K562 (cell line): ENCODE results near the gene ALKBH2. TPM values are rescaled to one million over a fixed set of nuclear protein-coding genes. Genes with fewer than 3 reads are reported as not detected.

ENCODE experiments used
- ARHGAP35 ChIP-seq: fragments of 450-650 bp; IDR thresholded peaks from 2 replicates; pipeline ENCODE4 v1.6.1; 2018; ENCODE audit not compliant: partially characterized antibody
- BCOR ChIP-seq: fragments of 450-650 bp; IDR thresholded peaks from 2 replicates; pipeline ENCODE4 v1.6.1; 2016
- BRF2 ChIP-seq: IDR thresholded peaks from 3 replicates; pipeline ENCODE4 v1.6.1; 2011; ENCODE audit warnings: borderline replicate concordance, mild to moderate bottlenecking; ENCODE audit not compliant: insufficient read length, insufficient read depth
- CEBPG ChIP-seq, 3 experiments: fragments of 200-800 bp in 1 of 3; sonication (Bioruptor generic) in 1 of 3; sonication (generic) in 1 of 3; formaldehyde crosslinking in 1 of 3; IDR thresholded peaks in 2 of 3; conservative IDR thresholded peaks in 1 of 3; 2 replicates each; pipeline versions ENCODE4 v1.6.1 to v1.8.0; 2016 to 2022; ENCODE audit warnings: missing compliant biosample characterization in 2 of 3, missing genetic modification characterization in 2 of 3, mild to moderate bottlenecking in 1 of 3, missing genetic modification reagents in 1 of 3
- GATAD2B ChIP-seq: fragments of 450-650 bp; IDR thresholded peaks from 2 replicates; pipeline ENCODE4 v1.6.1; 2017; ENCODE audit warnings: mild to moderate bottlenecking, borderline replicate concordance
- NFATC3 ChIP-seq: fragments of 450-650 bp; IDR thresholded peaks from 2 replicates; pipeline ENCODE4 v1.6.1; 2017; ENCODE audit warnings: mild to moderate bottlenecking
- NR2F6 ChIP-seq: fragments of 450-650 bp; formaldehyde crosslinking; IDR thresholded peaks from 2 replicates; pipeline ENCODE4 v1.4.0; 2020; ENCODE audit warnings: mild to moderate bottlenecking
- SUPT5H ChIP-seq: fragments of 450-650 bp; IDR thresholded peaks from 2 replicates; pipeline ENCODE4 v1.6.1; 2016
- THAP12 ChIP-seq: fragments of 250-450 bp; sonication (Bioruptor Pico); IDR thresholded peaks from 2 replicates; pipeline ENCODE4 v1.9.0; 2021; ENCODE audit warnings: mild to moderate bottlenecking, inconsistent platforms
- ZFPM2 ChIP-seq: fragments of 250-450 bp; sonication (Bioruptor Pico); IDR thresholded peaks from 2 replicates; pipeline ENCODE4 v1.5.1; 2022; ENCODE audit warnings: mild to moderate bottlenecking
- ZNF197 ChIP-seq: fragments of 200-800 bp; sonication (Bioruptor generic); IDR thresholded peaks from 2 replicates; pipeline ENCODE4 v1.6.1; 2016; ENCODE audit warnings: low read depth, missing genetic modification characterization, missing compliant biosample characterization
- ZNF408 ChIP-seq: fragments of 250-450 bp; sonication (Bioruptor Pico); IDR thresholded peaks from 2 replicates; pipeline ENCODE4 v1.4.0; 2020; ENCODE audit warnings: low read depth, mild to moderate bottlenecking, moderate library complexity
- ZNF76 ChIP-seq: fragments of 250-450 bp; sonication (Bioruptor Pico); IDR thresholded peaks from 2 replicates; pipeline ENCODE4 v1.4.0; 2020; ENCODE audit warnings: mild to moderate bottlenecking, moderate library complexity, borderline replicate concordance
- ZSCAN32 ChIP-seq: fragments of 450-650 bp; formaldehyde crosslinking; IDR thresholded peaks from 2 replicates; pipeline ENCODE4 v1.4.0; 2020; ENCODE audit warnings: mild to moderate bottlenecking, moderate library complexity
- polyA plus RNA-seq, 8 experiments: library from polyadenylated mRNA; depleted of rRNA in 4 of 8; stranded (reverse) in 5 of 8; unstranded in 3 of 8; fragments of >200 nt; fragmentation: Nextera tagmentation in 2 of 8; fragmentation: Illumina TruSeq in 1 of 8; extraction: Ambion mirVana in 2 of 8; extraction: Trizol in 1 of 8; gene quantifications; 2 replicates each; pipeline versions ENCODE4 v1.2.1 to v1.2.3, GENCODE V29; 2011 to 2014; ENCODE audit warnings: inconsistent platforms in 1 of 8, missing spikeins in 1 of 8
- total RNA-seq, 7 experiments: library from RNA; depleted of rRNA in 6 of 7; stranded (reverse); fragments of >200 nt in 6 of 7; fragmentation: Illumina TruSeq in 2 of 7; extraction: Trizol in 2 of 7; gene quantifications; 2 replicates each; pipeline versions ENCODE4 v1.2.1 to v1.2.3, GENCODE V29; 2011 to 2021; ENCODE audit warnings: low replicate concordance in 1 of 7
- TF ChIP-seq, protein P1 (sequence below): fragments of 450-650 bp; IDR thresholded peaks from 2 replicates; pipeline ENCODE4 v1.6.1; 2018; ENCODE audit warnings: mild to moderate bottlenecking, low read depth; ENCODE audit not compliant: partially characterized antibody
- TF ChIP-seq, protein P2 (sequence below): fragments of 250-450 bp; sonication (Bioruptor Pico); IDR thresholded peaks from 2 replicates; pipeline ENCODE4 v1.4.0; 2020

The ALKBH2 gene
- total and polyA plus RNA-seq, 9 of the 15 experiments (the other 6 are each of a cell fraction or from before 2014, with no cell fraction given) = 5.9 to 56.1 (median 41.9) TPM

DNA sequence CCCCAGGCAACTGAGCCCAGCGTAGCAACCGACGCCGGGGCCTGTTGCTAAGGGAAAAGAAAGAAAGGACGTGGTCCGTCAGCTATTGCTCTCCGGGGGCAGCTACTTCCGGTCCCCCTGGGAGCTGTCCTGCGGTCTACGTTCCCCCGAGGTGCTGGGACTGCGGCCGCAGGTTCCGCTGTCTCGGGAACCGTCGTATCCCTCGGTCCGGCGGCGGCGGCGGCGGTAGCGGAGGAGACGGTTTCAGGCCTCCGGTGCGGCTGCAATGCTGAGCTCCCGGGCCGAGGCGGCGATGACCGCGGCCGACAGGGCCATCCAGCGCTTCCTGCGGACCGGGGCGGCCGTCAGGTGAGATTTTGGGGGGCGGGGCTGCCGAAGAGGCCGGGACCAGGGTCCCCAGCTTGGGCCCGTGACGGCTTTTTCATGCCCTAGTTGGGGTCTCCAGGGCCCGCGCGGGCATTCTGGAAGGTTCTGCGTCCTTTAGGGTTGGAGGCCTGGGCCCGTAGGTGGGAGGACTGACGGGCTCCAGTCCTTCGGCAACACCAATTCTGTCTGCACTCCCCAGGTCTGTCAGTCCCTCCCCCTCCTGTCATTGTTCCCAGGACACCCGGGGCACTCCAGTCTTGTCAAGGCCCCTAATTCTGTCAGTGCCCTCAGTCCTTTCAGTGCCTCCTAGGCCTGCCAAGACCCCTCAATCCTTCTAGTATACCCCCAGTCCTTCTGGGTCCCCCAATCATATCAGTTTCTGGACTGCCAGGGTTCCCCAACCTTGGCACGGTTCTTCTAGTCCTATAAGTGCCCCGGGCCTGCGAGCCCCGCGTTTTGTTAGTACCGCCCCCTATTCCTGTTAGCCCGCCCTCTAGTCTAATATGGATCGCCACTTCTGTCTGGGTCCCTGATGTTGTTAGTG is 40.6 kb downstream of the ALKBH2 start, which contains the start of gene USP30 (continued):
- TF ChIP-seq, protein P1, sequence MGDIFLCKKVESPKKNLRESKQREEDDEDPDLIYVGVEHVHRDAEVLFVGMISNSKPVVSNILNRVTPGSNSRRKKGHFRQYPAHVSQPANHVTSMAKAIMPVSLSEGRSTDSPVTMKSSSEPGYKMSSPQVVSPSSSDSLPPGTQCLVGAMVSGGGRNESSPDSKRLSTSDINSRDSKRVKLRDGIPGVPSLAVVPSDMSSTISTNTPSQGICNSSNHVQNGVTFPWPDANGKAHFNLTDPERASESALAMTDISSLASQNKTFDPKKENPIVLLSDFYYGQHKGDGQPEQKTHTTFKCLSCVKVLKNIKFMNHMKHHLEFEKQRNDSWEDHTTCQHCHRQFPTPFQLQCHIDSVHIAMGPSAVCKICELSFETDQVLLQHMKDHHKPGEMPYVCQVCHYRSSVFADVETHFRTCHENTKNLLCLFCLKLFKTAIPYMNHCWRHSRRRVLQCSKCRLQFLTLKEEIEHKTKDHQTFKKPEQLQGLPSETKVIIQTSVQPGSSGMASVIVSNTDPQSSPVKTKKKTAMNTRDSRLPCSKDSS = no peak
- TF ChIP-seq ZNF197 = no peak
- no peak for TF ChIP-seq THAP12
- no peak for TF ChIP-seq NFATC3
- TF ChIP-seq, protein P2, sequence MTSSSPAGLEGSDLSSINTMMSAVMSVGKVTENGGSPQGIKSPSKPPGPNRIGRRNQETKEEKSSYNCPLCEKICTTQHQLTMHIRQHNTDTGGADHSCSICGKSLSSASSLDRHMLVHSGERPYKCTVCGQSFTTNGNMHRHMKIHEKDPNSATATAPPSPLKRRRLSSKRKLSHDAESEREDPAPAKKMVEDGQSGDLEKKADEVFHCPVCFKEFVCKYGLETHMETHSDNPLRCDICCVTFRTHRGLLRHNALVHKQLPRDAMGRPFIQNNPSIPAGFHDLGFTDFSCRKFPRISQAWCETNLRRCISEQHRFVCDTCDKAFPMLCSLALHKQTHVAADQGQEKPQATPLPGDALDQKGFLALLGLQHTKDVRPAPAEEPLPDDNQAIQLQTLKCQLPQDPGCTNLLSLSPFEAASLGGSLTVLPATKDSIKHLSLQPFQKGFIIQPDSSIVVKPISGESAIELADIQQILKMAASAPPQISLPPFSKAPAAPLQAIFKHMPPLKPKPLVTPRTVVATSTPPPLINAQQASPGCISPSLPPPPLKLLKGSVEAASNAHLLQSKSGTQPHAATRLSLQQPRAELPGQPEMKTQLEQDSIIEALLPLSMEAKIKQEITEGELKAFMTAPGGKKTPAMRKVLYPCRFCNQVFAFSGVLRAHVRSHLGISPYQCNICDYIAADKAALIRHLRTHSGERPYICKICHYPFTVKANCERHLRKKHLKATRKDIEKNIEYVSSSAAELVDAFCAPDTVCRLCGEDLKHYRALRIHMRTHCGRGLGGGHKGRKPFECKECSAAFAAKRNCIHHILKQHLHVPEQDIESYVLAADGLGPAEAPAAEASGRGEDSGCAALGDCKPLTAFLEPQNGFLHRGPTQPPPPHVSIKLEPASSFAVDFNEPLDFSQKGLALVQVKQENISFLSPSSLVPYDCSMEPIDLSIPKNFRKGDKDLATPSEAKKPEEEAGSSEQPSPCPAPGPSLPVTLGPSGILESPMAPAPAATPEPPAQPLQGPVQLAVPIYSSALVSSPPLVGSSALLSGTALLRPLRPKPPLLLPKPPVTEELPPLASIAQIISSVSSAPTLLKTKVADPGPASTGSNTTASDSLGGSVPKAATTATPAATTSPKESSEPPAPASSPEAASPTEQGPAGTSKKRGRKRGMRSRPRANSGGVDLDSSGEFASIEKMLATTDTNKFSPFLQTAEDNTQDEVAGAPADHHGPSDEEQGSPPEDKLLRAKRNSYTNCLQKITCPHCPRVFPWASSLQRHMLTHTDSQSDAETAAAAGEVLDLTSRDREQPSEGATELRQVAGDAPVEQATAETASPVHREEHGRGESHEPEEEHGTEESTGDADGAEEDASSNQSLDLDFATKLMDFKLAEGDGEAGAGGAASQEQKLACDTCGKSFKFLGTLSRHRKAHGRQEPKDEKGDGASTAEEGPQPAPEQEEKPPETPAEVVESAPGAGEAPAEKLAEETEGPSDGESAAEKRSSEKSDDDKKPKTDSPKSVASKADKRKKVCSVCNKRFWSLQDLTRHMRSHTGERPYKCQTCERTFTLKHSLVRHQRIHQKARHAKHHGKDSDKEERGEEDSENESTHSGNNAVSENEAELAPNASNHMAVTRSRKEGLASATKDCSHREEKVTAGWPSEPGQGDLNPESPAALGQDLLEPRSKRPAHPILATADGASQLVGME (CRISPR knock-in tag) = peak; percentile 74; the same call in 1 of the 2 replicates
- TF ChIP-seq GATAD2B = peak; percentile 50; the same call in 1 of the 2 replicates
- TF ChIP-seq ZFPM2 (CRISPR knock-in tag) = no peak
- TF ChIP-seq ZNF76 (CRISPR knock-in tag) = no peak
- TF ChIP-seq ZSCAN32 = no peak
- peak; percentile 41; the same call in 1 of the 2 replicates for TF ChIP-seq BCOR
- TF ChIP-seq NR2F6 (CRISPR knock-in tag) = no peak
- TF ChIP-seq BRF2 = no peak
- no peak for TF ChIP-seq CEBPG (CRISPR knock-in tag; IDR thresholded peaks at IDR 0.05)
- TF ChIP-seq CEBPG (tag; conservative IDR thresholded peaks at IDR 0.05 in 1 of 2, IDR thresholded peaks at IDR 0.05 in 1 of 2) = no peak
- TF ChIP-seq ARHGAP35 = no peak
- TF ChIP-seq SUPT5H = peak; percentile 38; the same call in 1 of the 2 replicates
- no peak for TF ChIP-seq ZNF408 (CRISPR knock-in tag)
